Measurements from ENCODE around the gene ARID1B. TPM values are rescaled to one million over a fixed set of nuclear protein-coding genes. Genes with fewer than 3 reads are reported as not detected.
"Not testable (repeated sequence)": the region's sequence is repeated elsewhere in the genome, so short reads cannot be mapped to it uniquely, and the experiment has no call there.

ARID1B gene
- total and polyA plus RNA-seq, 2 experiments from 2014 or later: 41.9 to 72.7 TPM

DNA sequence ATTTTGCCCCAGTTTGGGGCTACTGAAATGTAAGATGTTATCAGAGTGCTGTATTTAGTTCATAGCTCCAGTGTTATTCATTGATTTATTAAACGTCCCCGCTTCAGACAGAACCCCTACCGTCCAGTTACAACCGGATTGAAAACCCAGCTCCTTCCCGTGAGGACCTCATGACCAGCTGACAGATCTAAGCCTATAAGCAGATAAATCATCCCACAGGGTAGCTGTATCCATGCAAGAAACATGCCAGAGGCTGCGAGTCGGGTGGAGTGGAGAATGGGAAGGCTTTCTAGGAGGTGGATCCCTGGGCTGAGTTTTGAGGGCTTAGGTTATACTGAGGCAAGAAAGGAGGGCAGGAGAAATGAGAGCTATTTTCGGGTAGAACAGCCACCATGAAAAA lies 260.0 kb downstream of the ARID1B start:
- DNase-seq (ENCODE audit: low read depth in 1 of 2, low spot score in 1 of 2): no peak
- Histone ChIP-seq H3K9me3 (ENCODE audit: low read depth) (no peaks in the 10 kb centered on the region), H3K27me3 (no peaks in the 10 kb centered on the region), H3K27ac (no peak overlapping the region), H3K4me1 (ENCODE audit: low read depth) (peaks cover 35% of the 10 kb centered on the region), H3K36me3 (no peaks in the 10 kb centered on the region), H3K4me3 (no peak overlapping the region)
- TF ChIP-seq CTCF (IDR thresholded peaks at IDR 0.05; ENCODE audit: low read depth, low read length): no peak

- DNase-seq (ENCODE audit: low read depth in 1 of 2, low spot score in 1 of 2): no peak
- no peaks in the 10 kb centered on the region for H3K27me3 ChIP-seq
- no peaks in the 10 kb centered on the region for H3K36me3 ChIP-seq
- no peak overlapping the region for H3K27ac ChIP-seq
- TF ChIP-seq CTCF (IDR thresholded peaks at IDR 0.05; ENCODE audit: low read depth, low read length): no peak
- H3K9me3 ChIP-seq (ENCODE audit: low read depth): no peaks in the 10 kb centered on the region
- no peak overlapping the region for H3K4me3 ChIP-seq
- peaks cover 27% of the 10 kb centered on the region for H3K4me1 ChIP-seq (ENCODE audit: low read depth)
Observed at GRCh38 chr6:157038610-157039009, 261.4 kb downstream of the ARID1B start.

DNA sequence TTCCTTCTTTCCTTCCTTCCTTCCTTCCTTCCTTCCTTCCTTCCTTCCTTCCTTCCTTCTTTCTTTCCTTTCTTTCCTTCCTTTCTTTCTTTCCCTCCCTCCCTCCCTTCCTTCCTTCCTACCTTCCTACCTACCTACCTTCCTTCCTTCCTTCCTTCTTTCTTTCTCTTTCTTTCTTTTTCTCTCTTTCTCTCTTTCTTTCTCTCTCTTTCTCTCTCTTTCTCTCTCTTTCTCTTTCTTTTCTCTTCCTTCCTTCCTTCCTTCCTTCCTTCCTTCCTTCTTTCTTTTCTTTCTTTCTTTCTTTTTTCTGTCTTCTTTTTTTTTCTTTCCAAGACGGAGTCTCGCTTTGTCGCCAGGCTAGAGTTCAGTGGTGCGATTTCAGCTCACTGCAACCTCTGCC lies 262.5 kb downstream of the ARID1B start:
- H3K27ac ChIP-seq: not testable (repeated sequence)

GRCh38 chr6:157040191-157040590 lies 263.0 kb downstream of the ARID1B start:
- H3K4me3 ChIP-seq: no peak overlapping the region
- peaks cover 12% of the 10 kb centered on the region for H3K4me1 ChIP-seq (ENCODE audit: low read depth)
- no peak for DNase-seq (ENCODE audit: low read depth in 1 of 2, low spot score in 1 of 2)
- H3K36me3 ChIP-seq: no peaks in the 10 kb centered on the region
- no peaks in the 10 kb centered on the region for H3K9me3 ChIP-seq (ENCODE audit: low read depth)
- TF ChIP-seq CTCF (IDR thresholded peaks at IDR 0.05; ENCODE audit: low read depth, low read length): no peak
- H3K27ac ChIP-seq: no peak overlapping the region
- no peaks in the 10 kb centered on the region for H3K27me3 ChIP-seq

More for the DNA sequence above, 262.5 kb downstream of the ARID1B start:
- H3K27me3 ChIP-seq; H3K9me3 ChIP-seq (ENCODE audit: low read depth); H3K36me3 ChIP-seq; H3K4me3 ChIP-seq; DNase-seq (ENCODE audit: low read depth in 1 of 2, low spot score in 1 of 2): not testable (repeated sequence)
- peaks cover 18% of the 10 kb centered on the region for H3K4me1 ChIP-seq (ENCODE audit: low read depth)

GRCh38 chr6:157045831-157046454 lies 268.8 kb downstream of the ARID1B start:
- H3K9me3 ChIP-seq (ENCODE audit: low read depth): no peaks in the 10 kb centered on the region
- peak overlapping the region; percentile 28 for H3K27ac ChIP-seq
- no peaks in the 10 kb centered on the region for H3K27me3 ChIP-seq
- peak; percentile 54 to 73 for DNase-seq (ENCODE audit: low read depth in 1 of 2, low spot score in 1 of 2)
- H3K36me3 ChIP-seq: no peaks in the 10 kb centered on the region
- TF ChIP-seq CTCF (IDR thresholded peaks at IDR 0.05; ENCODE audit: low read depth, low read length): peak; percentile 67
- peaks cover 16% of the 10 kb centered on the region for H3K4me1 ChIP-seq (ENCODE audit: low read depth)
- no peak overlapping the region for H3K4me3 ChIP-seq

GRCh38 chr6:157046776-157047175 lies 269.6 kb downstream of the ARID1B start:
- TF ChIP-seq CTCF (IDR thresholded peaks at IDR 0.05; ENCODE audit: low read depth, low read length): no peak

More at GRCh38 chr6:157046776-157047175, 269.6 kb downstream of the ARID1B start:
- no peaks in the 10 kb centered on the region for H3K27me3 ChIP-seq
- H3K9me3 ChIP-seq (ENCODE audit: low read depth): no peaks in the 10 kb centered on the region
- peak overlapping the region; percentile 28 for H3K27ac ChIP-seq
- DNase-seq (ENCODE audit: low read depth in 1 of 2, low spot score in 1 of 2): no peak
- H3K4me3 ChIP-seq: no peak overlapping the region
- H3K36me3 ChIP-seq: no peaks in the 10 kb centered on the region
- peaks cover 16% of the 10 kb centered on the region for H3K4me1 ChIP-seq (ENCODE audit: low read depth)
